GM21390 (cell line): ENCODE data around the gene C6orf62.
A peak's percentile ranks its signal among the peaks of the same experiment; 100 is the strongest.
"Not testable (repeated sequence)": the region's sequence is repeated elsewhere in the genome, so short reads cannot be mapped to it uniquely, and the experiment has no call there.

ENCODE experiments used
- ATAC-seq: cut with Tn5 transposase; IDR thresholded peaks from one replicate; pipeline ENCODE4 v1.9.1; 2021; ENCODE audit not compliant: unreplicated experiment

Gene C6orf62

GRCh38 chr6:24743265-24743943 is 24.4 kb upstream of the C6orf62 start:
- ATAC-seq, result peak; percentile 86

DNA sequence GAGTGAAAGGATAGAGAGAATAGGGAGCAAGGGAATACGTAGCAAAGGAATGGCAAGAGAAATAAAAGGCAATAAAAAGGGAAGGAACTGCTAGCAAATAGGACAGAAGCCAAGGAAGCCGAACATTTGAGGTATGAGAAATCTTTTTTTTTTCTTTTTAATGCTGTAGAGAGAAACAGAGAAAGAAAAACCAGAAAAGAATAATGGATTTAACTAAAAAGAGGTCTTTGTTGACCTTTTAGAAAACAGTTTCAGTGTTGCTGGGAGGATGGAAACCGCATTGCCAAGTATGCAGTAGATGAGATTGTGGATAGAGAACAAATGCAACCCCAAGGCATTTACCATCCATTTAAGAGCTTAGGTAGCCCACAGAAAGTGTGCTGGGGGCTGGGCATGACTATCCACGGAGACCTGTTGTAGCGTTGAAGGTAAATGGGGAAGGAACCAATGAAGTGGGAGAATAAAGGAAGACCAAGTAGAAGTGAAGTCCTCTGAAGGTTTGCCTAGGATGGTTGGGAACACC is 23.3 kb upstream of the C6orf62 start:
- no peak for ATAC-seq

DNA sequence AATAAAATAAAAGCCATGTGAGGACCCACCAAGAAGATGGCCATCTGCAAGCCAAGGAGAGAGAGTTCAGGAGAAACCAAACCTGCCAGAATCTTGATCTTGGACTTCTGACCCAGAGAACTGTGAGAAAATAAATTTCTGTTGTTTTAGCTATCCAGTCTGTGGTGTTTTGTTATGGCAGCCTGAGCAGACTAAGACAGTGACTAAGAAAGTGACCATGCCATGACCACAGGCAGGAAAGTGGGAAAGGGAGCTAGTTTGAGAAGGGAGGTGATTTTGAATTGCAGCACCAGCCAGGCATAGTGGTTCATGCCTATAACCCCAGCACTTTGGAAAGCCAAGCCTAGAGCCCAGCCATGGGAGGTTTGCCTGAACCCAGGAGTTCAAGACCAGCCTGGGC is 21.9 kb upstream of the C6orf62 start:
- ATAC-seq, result no peak

DNA sequence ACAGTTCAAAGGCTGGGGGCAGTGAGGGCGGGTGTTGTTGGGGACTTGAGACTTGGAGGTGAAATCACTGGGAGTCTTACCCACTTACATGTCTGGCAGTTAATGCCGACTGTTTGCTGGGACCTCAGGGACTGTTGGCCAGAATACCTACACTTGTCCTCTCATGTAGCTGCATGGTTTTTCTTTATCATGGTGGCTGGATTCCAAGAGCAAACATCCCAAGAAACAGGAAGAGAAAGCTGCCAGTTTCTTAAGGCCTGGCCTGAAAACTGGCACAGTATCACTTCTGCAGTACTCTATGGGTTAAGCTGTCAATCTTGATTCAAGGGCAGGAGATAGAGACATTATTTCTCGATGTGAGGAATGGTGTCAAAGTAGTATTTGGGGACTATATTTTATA is 19.8 kb upstream of the C6orf62 start:
- ATAC-seq, result no peak

DNA sequence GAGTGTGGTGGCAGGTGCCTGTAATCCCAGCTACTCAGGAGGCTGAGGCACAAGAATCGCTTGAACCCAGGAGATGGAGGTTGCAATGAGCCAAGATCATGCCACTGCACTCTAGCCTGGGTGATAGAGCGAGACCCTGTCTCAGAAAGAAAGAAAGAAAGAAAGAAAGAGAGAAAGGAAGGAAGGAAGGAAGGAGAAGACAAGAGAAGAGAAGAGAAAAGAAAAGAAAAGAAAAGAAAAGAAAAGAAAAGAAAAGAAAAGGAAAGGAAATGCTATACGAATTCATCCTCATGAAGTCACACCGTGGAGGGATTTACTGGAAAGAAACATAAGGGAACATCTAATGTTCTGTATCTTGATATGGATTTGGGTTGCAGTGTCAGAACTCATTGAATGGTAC is 15.8 kb upstream of the C6orf62 start:
- ATAC-seq, result not testable (repeated sequence)

DNA sequence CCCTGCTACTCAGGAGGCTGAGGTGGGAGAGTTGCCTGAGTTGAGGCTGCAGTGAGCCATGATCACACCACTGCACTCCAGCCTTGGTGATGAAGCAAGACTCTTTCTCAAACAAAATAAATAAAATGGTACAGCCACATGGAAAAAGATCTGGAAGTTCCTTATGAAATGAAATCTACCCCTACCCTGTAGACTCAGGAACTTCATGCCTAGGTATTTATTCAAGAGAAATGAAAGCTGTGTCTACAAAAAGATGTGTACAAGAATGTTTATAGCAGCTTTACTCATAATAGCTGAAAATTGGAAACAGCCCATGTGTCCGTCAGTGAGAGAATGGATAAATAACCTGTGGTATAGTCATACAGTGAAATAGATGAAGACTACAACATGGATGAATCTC is 15.2 kb upstream of the C6orf62 start:
- ATAC-seq, result no peak

GRCh38 chr6:24731456-24732134 is 12.6 kb upstream of the C6orf62 start:
- not testable (repeated sequence) for ATAC-seq

DNA sequence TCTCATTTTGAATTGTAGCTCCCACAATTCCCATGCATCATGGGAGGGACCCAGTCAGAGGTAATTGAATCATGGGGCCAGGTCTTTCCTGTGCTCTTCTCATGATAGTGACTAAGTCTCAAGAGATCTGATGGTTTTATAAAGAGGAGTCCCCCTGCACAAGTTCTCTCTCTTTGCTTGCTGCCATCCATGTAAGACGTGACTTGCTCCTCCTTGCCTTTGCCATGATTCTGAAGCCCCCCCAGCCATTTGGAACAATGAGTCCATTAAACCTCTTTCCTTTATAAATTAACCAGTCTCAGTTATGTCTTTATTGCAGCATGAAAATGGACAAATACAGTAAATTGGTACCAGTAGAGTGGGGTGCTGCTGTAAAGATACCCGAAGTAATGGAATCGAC is 11.7 kb upstream of the C6orf62 start:
- not testable (repeated sequence) for ATAC-seq

DNA sequence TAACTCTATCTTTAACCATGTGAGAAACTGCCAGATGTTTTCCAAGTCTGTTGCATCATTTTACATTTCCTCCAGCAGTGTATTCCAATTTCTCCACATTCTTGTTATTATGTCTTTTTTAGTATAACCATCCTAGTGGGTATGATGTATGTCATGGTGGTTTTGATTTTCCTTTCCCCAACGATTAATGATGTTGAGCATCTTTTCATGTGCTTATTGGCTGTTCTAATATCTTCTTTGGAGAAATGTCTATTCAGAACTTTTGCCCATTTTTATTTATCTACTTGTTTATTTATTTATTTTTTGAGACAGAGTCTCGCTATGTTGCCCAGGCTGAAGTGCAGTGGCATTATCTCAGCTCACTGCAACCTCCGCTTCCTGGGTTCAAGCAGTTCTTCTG is 4.3 kb upstream of the C6orf62 start:
- ATAC-seq, result no peak

- peak; percentile 48 for ATAC-seq
Measured at GRCh38 chr6:24721461-24722215, 2.7 kb upstream of the C6orf62 start.

GRCh38 chr6:24720604-24721460 is 1.9 kb upstream of the C6orf62 start:
- ATAC-seq, result peak; percentile 86

DNA sequence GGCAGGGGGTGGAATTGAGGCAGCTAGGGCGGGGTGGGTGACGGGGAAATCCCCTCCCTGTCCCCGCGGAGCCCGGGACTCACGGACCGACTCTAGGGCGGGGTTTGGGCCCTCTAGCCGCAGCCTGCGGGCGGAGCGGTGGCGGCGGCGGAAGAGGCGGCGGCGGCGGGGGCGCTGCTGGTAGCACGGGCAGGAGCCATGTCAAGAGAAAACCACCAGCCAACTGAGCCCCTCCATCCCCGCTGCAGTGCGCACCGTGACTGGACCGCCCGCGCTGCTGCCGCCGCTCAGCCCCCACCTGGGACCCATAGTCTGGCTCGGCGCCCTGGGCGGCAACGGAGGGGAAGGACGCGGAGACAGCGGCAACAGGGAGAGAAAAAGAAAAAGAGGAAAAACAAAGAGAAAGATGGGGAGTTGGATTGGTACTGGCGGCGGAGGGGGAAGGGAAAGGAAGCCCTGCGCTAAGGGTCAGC is 1.2 kb upstream of the C6orf62 start:
- ATAC-seq, result no peak

DNA sequence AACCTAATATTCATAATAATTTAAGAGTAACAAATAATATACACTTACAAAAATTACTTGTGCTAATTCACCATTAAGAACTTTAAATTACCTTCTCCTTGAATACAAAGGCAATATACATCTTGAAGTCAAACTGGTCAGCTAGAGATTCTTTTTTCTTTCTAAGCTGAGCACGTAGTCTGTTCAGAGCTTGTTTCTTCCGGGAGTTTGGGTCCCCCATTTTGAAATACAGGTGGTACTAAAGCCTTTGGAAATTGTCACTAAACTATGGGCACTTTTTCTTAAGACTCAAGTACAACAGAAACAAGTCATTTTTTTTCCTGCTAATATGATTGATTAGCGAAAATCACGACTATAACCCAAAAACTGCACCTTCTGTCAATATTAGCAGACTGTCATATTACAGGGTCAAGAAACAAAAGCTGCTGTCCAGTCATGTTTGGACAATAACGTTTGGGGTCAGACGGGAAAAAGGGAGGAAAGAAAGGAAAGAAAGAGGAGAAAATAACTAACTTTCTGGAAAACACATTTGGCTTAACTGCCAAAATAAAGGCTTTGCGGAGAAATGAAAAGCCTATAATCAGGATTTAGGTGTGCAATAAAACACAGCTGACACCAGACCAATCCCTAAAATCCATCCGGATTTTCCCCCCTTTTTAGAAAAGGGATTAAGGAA is 367 bp downstream of the C6orf62 start:
- no peak for ATAC-seq

DNA sequence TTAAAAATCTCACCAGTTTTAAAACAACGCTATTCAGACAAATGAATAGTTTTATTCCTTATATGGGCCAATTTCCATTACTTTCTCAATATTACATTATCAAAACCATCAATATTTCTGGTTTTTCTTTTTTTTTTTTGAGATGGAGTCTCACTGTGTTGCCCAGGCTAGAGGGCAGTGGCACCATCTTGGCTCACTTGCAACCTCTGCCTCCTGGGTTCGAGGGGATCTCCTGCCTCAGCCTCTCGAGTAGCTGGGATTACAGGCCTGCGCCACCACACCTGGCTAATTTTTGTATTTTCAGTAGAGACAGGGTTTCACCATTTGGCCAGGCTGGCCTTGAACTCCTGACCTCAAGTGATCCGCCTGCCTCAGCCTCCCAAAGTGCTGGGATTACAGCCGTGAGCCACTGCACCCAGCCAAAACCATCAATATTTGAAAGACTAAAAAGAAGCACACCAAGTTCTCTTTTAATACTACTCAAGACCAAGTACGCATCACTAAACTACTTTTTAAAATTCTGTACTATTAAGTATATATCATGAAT is 2.3 kb downstream of the C6orf62 start:
- ATAC-seq, result not testable (repeated sequence)

GRCh38 chr6:24710519-24711303 is 8.2 kb downstream of the C6orf62 start:
- no peak for ATAC-seq

GRCh38 chr6:24709014-24709711 is 9.8 kb downstream of the C6orf62 start:
- ATAC-seq, result no peak

DNA sequence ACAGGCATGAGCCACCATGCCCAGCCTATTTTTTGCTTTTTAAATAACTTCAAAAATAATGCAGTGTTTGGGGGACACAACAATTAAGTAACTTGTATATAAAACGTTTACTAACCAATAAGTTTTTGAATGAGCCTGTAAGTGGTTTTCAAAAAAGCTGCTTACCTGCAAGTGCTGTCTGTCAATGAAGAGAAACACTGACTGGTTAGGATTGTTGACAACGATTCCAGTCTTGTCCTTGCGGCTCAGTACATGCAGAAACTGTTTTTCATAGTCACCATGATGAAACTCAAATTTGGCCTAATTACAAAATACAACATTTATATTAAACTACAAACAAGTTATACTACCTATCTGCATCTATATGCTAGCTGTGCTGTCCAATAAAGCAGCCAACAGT is 10.3 kb downstream of the C6orf62 start:
- no peak for ATAC-seq

DNA sequence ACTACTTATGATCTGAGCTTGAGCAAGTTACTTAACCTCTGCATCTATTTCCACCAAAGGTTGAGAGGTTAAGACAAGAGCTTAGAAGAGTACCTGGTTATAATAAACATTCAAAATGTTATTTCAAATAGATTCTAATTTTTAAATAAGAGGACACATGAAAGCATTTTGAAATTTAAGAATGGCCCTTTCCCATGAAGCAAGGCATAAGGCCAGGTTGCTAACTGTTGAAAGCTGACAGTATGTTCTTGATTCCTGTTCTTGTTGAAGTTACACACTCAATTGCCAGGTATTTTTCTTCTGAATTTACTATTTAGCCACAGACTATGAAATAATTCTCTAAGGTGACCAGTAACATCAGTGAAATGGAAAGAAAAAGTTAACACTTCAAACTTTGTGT is 14.5 kb downstream of the C6orf62 start:
- ATAC-seq, result no peak
